ENCODE results near the gene SPRED3. TPM values are rescaled to one million over a fixed set of nuclear protein-coding genes. Genes with fewer than 3 reads are reported as not detected.

SPRED3 gene
- total and polyA plus RNA-seq, 9 of the 15 experiments (the other 6 are each of a cell fraction or from before 2014, with no cell fraction given) = 0.05 to 1.3 (median 0.36) TPM

DNA sequence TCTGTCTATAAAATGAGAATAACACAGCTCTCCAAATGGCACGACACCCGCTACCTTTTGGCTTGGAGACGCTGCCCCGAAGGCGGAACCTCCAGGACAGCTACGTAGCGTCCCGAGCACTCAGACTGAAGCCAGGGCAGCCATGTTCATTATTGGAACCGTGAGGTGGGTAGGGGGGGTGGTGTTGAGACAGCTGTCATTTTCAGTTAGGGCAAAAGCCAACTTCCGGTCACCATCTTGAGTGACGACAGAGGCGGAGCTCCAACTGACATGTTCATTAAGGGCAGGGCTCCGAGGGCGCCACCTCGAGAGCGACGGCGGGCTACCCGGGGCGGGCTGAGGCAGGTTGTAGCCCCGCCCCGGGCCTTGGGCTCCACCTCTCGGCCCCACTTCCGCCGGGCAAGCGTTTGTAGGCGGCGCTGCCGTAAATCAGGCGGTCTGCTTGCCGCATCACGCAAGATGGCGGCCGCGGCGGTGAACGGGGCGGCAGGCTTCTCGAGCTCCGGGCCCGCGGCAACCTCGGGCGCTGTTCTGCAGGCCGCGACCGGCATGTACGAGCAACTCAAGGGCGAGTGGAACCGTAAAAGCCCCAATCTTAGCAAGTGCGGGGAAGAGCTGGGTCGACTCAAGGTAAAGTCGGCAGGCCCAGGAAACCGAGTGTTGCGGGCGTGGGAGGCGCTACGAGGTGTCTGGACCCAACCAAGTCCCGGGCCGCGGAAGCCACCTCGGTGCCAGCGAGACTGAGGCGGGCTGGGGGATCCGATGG lies 14.0 kb upstream of the SPRED3 start, which contains the start of gene PSMD8 (continued):
- peak; percentile 82 for TF ChIP-seq RREB1 (CRISPR knock-in tag; IDR thresholded peaks at IDR 0.05)
- TF ChIP-seq TFAM (CRISPR knock-in tag; conservative IDR thresholded peaks at IDR 0.05) = no peak
- TF ChIP-seq, protein P1, sequence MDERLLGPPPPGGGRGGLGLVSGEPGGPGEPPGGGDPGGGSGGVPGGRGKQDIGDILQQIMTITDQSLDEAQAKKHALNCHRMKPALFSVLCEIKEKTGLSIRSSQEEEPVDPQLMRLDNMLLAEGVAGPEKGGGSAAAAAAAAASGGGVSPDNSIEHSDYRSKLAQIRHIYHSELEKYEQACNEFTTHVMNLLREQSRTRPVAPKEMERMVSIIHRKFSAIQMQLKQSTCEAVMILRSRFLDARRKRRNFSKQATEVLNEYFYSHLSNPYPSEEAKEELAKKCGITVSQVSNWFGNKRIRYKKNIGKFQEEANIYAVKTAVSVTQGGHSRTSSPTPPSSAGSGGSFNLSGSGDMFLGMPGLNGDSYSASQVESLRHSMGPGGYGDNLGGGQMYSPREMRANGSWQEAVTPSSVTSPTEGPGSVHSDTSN (CRISPR knock-in tag; IDR thresholded peaks at IDR 0.05; ENCODE audit: low read depth) = peak; percentile 30; the same call in 1 of the 2 replicates
- TF ChIP-seq, protein P1 (tag; conservative IDR thresholded peaks at IDR 0.05; ENCODE audit: low read depth) = peak; percentile 79
- TF ChIP-seq SMAD1 (IDR thresholded peaks at IDR 0.05; ENCODE audit: low read depth, low read length, partially characterized antibody) = peak; percentile 79
- TF ChIP-seq, protein P2, sequence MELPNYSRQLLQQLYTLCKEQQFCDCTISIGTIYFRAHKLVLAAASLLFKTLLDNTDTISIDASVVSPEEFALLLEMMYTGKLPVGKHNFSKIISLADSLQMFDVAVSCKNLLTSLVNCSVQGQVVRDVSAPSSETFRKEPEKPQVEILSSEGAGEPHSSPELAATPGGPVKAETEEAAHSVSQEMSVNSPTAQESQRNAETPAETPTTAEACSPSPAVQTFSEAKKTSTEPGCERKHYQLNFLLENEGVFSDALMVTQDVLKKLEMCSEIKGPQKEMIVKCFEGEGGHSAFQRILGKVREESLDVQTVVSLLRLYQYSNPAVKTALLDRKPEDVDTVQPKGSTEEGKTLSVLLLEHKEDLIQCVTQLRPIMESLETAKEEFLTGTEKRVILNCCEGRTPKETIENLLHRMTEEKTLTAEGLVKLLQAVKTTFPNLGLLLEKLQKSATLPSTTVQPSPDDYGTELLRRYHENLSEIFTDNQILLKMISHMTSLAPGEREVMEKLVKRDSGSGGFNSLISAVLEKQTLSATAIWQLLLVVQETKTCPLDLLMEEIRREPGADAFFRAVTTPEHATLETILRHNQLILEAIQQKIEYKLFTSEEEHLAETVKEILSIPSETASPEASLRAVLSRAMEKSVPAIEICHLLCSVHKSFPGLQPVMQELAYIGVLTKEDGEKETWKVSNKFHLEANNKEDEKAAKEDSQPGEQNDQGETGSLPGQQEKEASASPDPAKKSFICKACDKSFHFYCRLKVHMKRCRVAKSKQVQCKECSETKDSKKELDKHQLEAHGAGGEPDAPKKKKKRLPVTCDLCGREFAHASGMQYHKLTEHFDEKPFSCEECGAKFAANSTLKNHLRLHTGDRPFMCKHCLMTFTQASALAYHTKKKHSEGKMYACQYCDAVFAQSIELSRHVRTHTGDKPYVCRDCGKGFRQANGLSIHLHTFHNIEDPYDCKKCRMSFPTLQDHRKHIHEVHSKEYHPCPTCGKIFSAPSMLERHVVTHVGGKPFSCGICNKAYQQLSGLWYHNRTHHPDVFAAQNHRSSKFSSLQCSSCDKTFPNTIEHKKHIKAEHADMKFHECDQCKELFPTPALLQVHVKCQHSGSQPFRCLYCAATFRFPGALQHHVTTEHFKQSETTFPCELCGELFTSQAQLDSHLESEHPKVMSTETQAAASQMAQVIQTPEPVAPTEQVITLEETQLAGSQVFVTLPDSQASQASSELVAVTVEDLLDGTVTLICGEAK (IDR thresholded peaks at IDR 0.05) = peak; percentile 90
- TF ChIP-seq, protein P2 (CRISPR knock-in tag; IDR thresholded peaks at IDR 0.05) = no peak
- TF ChIP-seq DPF2 (IDR thresholded peaks at IDR 0.05) = no peak; the same call in 1 of the 2 replicates
- peak; percentile 67; the same call in 1 of the 2 replicates for TF ChIP-seq ZNF165 (CRISPR knock-in tag; IDR thresholded peaks at IDR 0.05; ENCODE audit: borderline replicate concordance)
